Muscle layer of duodenum (tissue), 2 donors: ENCODE data around the gene WDR43.

ENCODE experiments used
- H3K27ac ChIP-seq: one replicate; pipeline ENCODE4 v1.7.0; 2013; ENCODE audit warnings: mild to moderate bottlenecking, low read length
- H3K27me3 ChIP-seq: one replicate; pipeline ENCODE4 v1.7.0; 2013; ENCODE audit warnings: low read depth, mild to moderate bottlenecking, control low read depth, low read length
- H3K36me3 ChIP-seq, 2 donors: one replicate each; pipeline ENCODE4 v1.7.0; 2013; ENCODE audit warnings: low read length in 2 of 2, control low read depth in 1 of 2, mild to moderate bottlenecking in 1 of 2; ENCODE audit not compliant: insufficient read depth in 2 of 2, control insufficient read depth in 1 of 2
- H3K4me1 ChIP-seq, 2 donors: one replicate each; pipeline ENCODE4 v1.7.0; 2013; ENCODE audit warnings: low read length in 2 of 2, mild to moderate bottlenecking in 2 of 2, control low read depth in 1 of 2, moderate library complexity in 1 of 2; ENCODE audit not compliant: insufficient read depth in 2 of 2, control insufficient read depth in 1 of 2
- H3K4me3 ChIP-seq, 2 donors: one replicate each; pipeline ENCODE4 v1.7.0; 2013; ENCODE audit warnings: low read length in 2 of 2, low read depth in 1 of 2, mild to moderate bottlenecking in 1 of 2
- H3K9me3 ChIP-seq, 2 donors: one replicate each; pipeline ENCODE4 v1.7.0; 2013; ENCODE audit warnings: low read length in 2 of 2, control low read depth in 1 of 2, mild to moderate bottlenecking in 1 of 2; ENCODE audit not compliant: control insufficient read depth in 1 of 2
- donor health status: healthy.

The WDR43 gene

GRCh38 chr2:28981016-28981441 lies 86.6 kb downstream of the WDR43 start, which contains the start of gene TOGARAM2:
TSS of gene TOGARAM2 (plus strand) at chr2:28981298. CDS start at chr2:28994835, 13,537 bp downstream.
- H3K9me3 ChIP-seq, result no peaks in the 10 kb centered on the region
- peaks cover 0 to 37% of the 10 kb centered on the region in 2 donors for H3K4me1 ChIP-seq
- H3K27ac ChIP-seq, result peak within 1 kb of the TSS; percentile 31
- no peak within 1 kb of the TSS for H3K4me3 ChIP-seq
- H3K27me3 ChIP-seq, result no peaks in the 10 kb centered on the region
- H3K36me3 ChIP-seq, result no peaks in the 10 kb centered on the region

- Histone ChIP-seq H3K4me1 (peaks cover 0 to 37% of the 10 kb centered on the region in 2 donors), H3K36me3 (no peaks in the 10 kb centered on the region), H3K27me3 (no peaks in the 10 kb centered on the region), H3K9me3 (no peaks in the 10 kb centered on the region), H3K4me3 (no peak overlapping the region), H3K27ac (peak overlapping the region; percentile 31)
These were observed 87.3 kb downstream of the WDR43 start for GRCh38 chr2:28981620-28982376.

GRCh38 chr2:28982381-28982950 lies 88.0 kb downstream of the WDR43 start:
- Histone ChIP-seq H3K36me3 (no peaks in the 10 kb centered on the region), H3K9me3 (no peaks in the 10 kb centered on the region), H3K4me3 (no peak overlapping the region), H3K4me1 (peaks cover 0 to 37% of the 10 kb centered on the region in 2 donors), H3K27ac (peak overlapping the region; percentile 31), H3K27me3 (no peaks in the 10 kb centered on the region)

GRCh38 chr2:28986429-28986828 lies 92.0 kb downstream of the WDR43 start:
- H3K27me3 ChIP-seq, result no peaks in the 10 kb centered on the region
- H3K4me3 ChIP-seq, result no peak overlapping the region
- no peak overlapping the region for H3K27ac ChIP-seq
- H3K36me3 ChIP-seq, result no peaks in the 10 kb centered on the region
- H3K4me1 ChIP-seq, result peaks cover 0 to 38% of the 10 kb centered on the region in 2 donors
- H3K9me3 ChIP-seq, result no peaks in the 10 kb centered on the region

GRCh38 chr2:28989973-28990372 lies 95.5 kb downstream of the WDR43 start:
- no peaks in the 10 kb centered on the region for H3K36me3 ChIP-seq
- H3K27me3 ChIP-seq, result no peaks in the 10 kb centered on the region
- no peak overlapping the region for H3K4me3 ChIP-seq
- no peaks in the 10 kb centered on the region for H3K9me3 ChIP-seq
- H3K4me1 ChIP-seq, result peaks cover 5 to 40% of the 10 kb centered on the region in 2 donors
- no peak overlapping the region for H3K27ac ChIP-seq

GRCh38 chr2:28990445-28990844 lies 96.0 kb downstream of the WDR43 start:
- Histone ChIP-seq H3K9me3 (no peaks in the 10 kb centered on the region), H3K27me3 (no peaks in the 10 kb centered on the region), H3K27ac (peak overlapping the region; percentile 16), H3K36me3 (no peaks in the 10 kb centered on the region), H3K4me3 (no peak overlapping the region), H3K4me1 (peaks cover 5 to 40% of the 10 kb centered on the region in 2 donors)

GRCh38 chr2:28991021-28991420 lies 96.6 kb downstream of the WDR43 start:
- H3K4me1 ChIP-seq, result peaks cover 5 to 43% of the 10 kb centered on the region in 2 donors
- H3K9me3 ChIP-seq, result no peaks in the 10 kb centered on the region
- H3K36me3 ChIP-seq, result no peaks in the 10 kb centered on the region
- H3K27me3 ChIP-seq, result no peaks in the 10 kb centered on the region
- H3K27ac ChIP-seq, result no peak overlapping the region
- no peak overlapping the region for H3K4me3 ChIP-seq

GRCh38 chr2:28991460-28991859 lies 97.0 kb downstream of the WDR43 start:
- Histone ChIP-seq H3K27ac (no peak overlapping the region), H3K4me1 (peaks cover 5 to 43% of the 10 kb centered on the region in 2 donors), H3K9me3 (no peaks in the 10 kb centered on the region), H3K4me3 (no peak overlapping the region), H3K36me3 (no peaks in the 10 kb centered on the region), H3K27me3 (no peaks in the 10 kb centered on the region)

GRCh38 chr2:28993206-28993960 lies 98.9 kb downstream of the WDR43 start:
- H3K27me3 ChIP-seq, result no peaks in the 10 kb centered on the region
- H3K4me3 ChIP-seq, result no peak overlapping the region
- H3K36me3 ChIP-seq, result no peaks in the 10 kb centered on the region
- no peaks in the 10 kb centered on the region for H3K9me3 ChIP-seq
- peaks cover 5 to 43% of the 10 kb centered on the region in 2 donors for H3K4me1 ChIP-seq
- no peak overlapping the region for H3K27ac ChIP-seq

GRCh38 chr2:28994074-28994473 lies 99.6 kb downstream of the WDR43 start:
- H3K9me3 ChIP-seq, result no peaks in the 10 kb centered on the region
- no peak overlapping the region for H3K27ac ChIP-seq
- no peaks in the 10 kb centered on the region for H3K36me3 ChIP-seq
- H3K4me3 ChIP-seq, result no peak overlapping the region
- no peaks in the 10 kb centered on the region for H3K27me3 ChIP-seq
- H3K4me1 ChIP-seq, result peaks cover 5 to 43% of the 10 kb centered on the region in 2 donors

GRCh38 chr2:28994679-28995078 lies 100.2 kb downstream of the WDR43 start:
- no peaks in the 10 kb centered on the region for H3K27me3 ChIP-seq
- peaks cover 5 to 41% of the 10 kb centered on the region in 2 donors for H3K4me1 ChIP-seq
- H3K27ac ChIP-seq, result no peak overlapping the region
- H3K9me3 ChIP-seq, result no peaks in the 10 kb centered on the region
- H3K4me3 ChIP-seq, result no peak overlapping the region
- H3K36me3 ChIP-seq, result no peaks in the 10 kb centered on the region
